ENCODE data around the gene EGFLAM.

DNA sequence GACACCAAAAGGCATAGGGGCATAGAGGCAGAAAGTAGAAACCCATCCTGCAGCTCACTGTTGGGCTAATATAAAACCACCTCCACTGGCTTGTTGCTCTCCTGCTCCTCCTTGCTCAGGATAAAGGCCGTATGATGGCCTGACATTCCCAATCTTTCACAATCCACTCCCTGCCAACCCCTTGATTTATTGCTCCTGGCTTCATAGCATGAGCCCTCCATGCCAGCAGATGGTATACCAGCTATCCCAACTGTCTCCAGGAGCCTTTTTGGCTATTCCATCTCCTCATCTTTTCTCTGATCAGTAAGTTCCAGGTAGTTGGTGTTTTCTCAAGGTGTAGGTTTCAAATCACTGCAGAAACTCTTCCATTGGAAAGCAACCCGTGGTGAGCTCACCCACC, 128.8 kb downstream of the EGFLAM start:
- TF ChIP-seq, protein P1, sequence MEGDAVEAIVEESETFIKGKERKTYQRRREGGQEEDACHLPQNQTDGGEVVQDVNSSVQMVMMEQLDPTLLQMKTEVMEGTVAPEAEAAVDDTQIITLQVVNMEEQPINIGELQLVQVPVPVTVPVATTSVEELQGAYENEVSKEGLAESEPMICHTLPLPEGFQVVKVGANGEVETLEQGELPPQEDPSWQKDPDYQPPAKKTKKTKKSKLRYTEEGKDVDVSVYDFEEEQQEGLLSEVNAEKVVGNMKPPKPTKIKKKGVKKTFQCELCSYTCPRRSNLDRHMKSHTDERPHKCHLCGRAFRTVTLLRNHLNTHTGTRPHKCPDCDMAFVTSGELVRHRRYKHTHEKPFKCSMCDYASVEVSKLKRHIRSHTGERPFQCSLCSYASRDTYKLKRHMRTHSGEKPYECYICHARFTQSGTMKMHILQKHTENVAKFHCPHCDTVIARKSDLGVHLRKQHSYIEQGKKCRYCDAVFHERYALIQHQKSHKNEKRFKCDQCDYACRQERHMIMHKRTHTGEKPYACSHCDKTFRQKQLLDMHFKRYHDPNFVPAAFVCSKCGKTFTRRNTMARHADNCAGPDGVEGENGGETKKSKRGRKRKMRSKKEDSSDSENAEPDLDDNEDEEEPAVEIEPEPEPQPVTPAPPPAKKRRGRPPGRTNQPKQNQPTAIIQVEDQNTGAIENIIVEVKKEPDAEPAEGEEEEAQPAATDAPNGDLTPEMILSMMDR (conservative IDR thresholded peaks at IDR 0.05; ENCODE audit: low read depth, low read length), result no peak
- no peak for TF ChIP-seq EZH2 (IDR thresholded peaks at IDR 0.05; ENCODE audit: borderline replicate concordance, low read depth, low read length, poor library complexity, severe bottlenecking)
